HEK293 (cell line): ENCODE results near the gene MTMR2.

Experiments used
- CTCF ChIA-PET: fragments of 350-600 bp; formaldehyde crosslinking; extraction: SDS; loops from one replicate; lab custom pipeline; 2021; ENCODE audit warnings: antibody characterized with exemption; lab: Yijun Ruan, JAX
- POLR2A ChIA-PET: fragments of 300-600 bp; formaldehyde crosslinking; extraction: SDS; loops from one replicate; lab custom pipeline; 2020; ENCODE audit warnings: antibody characterized with exemption, inconsistent platforms; lab: Yijun Ruan, JAX
- H3K27ac ChIP-seq: fragments of 200-500 bp; sonication (Bioruptor generic); 2 replicates; pipeline ENCODE4 v1.5.1; 2014; ENCODE audit warnings: low read depth, low read length, control low read depth, inconsistent platforms; ENCODE audit errors: extremely low read depth
- H3K36me3 ChIP-seq, 2 experiments: fragments of 200-500 bp in 1 of 2; sonication (Bioruptor generic) in 1 of 2; 1 replicate in 1 of 2; 2 replicates in 1 of 2; pipeline ENCODE4 v1.5.1; 2014 to 2017; ENCODE audit warnings: inconsistent platforms in 2 of 2, low read length in 2 of 2; ENCODE audit not compliant: control insufficient read depth in 2 of 2, insufficient read depth in 1 of 2
- H3K4me1 ChIP-seq: fragments of 200-500 bp; sonication (Bioruptor generic); 2 replicates; pipeline ENCODE4 v1.5.1; 2014; ENCODE audit warnings: mild to moderate bottlenecking, low read length, inconsistent platforms; ENCODE audit not compliant: control insufficient read depth, insufficient read depth
- H3K4me3 ChIP-seq: 2 replicates; pipeline ENCODE4 v1.5.1; 2011; ENCODE audit warnings: low read depth, mild to moderate bottlenecking, control low read depth, low read length, moderate library complexity
- H3K9me3 ChIP-seq: fragments of 200-500 bp; sonication (Bioruptor generic); 2 replicates; pipeline ENCODE4 v1.5.1; 2014; ENCODE audit warnings: low read depth, low read length, inconsistent platforms; ENCODE audit not compliant: control insufficient read depth, insufficient read depth
- AEBP2 ChIP-seq: fragments of 450-650 bp; formaldehyde crosslinking; IDR thresholded peaks from 2 replicates; pipeline ENCODE4 v1.5.1; 2016; ENCODE audit warnings: missing biosample characterization, missing genetic modification characterization, borderline replicate concordance
- RBAK ChIP-seq: fragments of 450-650 bp; formaldehyde crosslinking; IDR thresholded peaks from 2 replicates; pipeline ENCODE4 v1.5.1; 2016; ENCODE audit warnings: missing biosample characterization, missing genetic modification characterization
- SCRT1 ChIP-seq: fragments of 450-650 bp; formaldehyde crosslinking; IDR thresholded peaks from 2 replicates; pipeline ENCODE4 v1.5.1; 2016; ENCODE audit warnings: missing biosample characterization, missing genetic modification characterization, borderline replicate concordance
- SCRT2 ChIP-seq: fragments of 450-650 bp; formaldehyde crosslinking; IDR thresholded peaks from 2 replicates; pipeline ENCODE4 v1.5.1; 2016; ENCODE audit warnings: missing biosample characterization, missing genetic modification characterization
- TSHZ1 ChIP-seq: fragments of 450-650 bp; formaldehyde crosslinking; IDR thresholded peaks from 2 replicates; pipeline ENCODE4 v1.5.1; 2016; ENCODE audit warnings: missing biosample characterization, missing genetic modification characterization, borderline replicate concordance
- YY2 ChIP-seq: fragments of 450-650 bp; formaldehyde crosslinking; IDR thresholded peaks from 2 replicates; pipeline ENCODE4 v1.5.1; 2016; ENCODE audit warnings: missing biosample characterization, missing genetic modification characterization
- ZNF10 ChIP-seq: fragments of 450-650 bp; formaldehyde crosslinking; IDR thresholded peaks from 2 replicates; pipeline ENCODE4 v1.5.1; 2017; ENCODE audit warnings: missing biosample characterization, missing genetic modification characterization
- ZNF19 ChIP-seq: fragments of 450-650 bp; formaldehyde crosslinking; IDR thresholded peaks from 2 replicates; pipeline ENCODE4; 2016; ENCODE audit warnings: missing biosample characterization, missing genetic modification characterization, low read depth
- ZNF26 ChIP-seq: fragments of 450-650 bp; formaldehyde crosslinking; IDR thresholded peaks from 2 replicates; pipeline ENCODE4 v1.5.1; 2016; ENCODE audit warnings: missing biosample characterization, missing genetic modification characterization
- ZNF324 ChIP-seq: fragments of 450-650 bp; formaldehyde crosslinking; IDR thresholded peaks from 2 replicates; pipeline ENCODE4 v1.5.1; 2016; ENCODE audit warnings: missing biosample characterization, missing genetic modification characterization
- ZNF335 ChIP-seq: fragments of 450-650 bp; formaldehyde crosslinking; conservative IDR thresholded peaks from 2 replicates; pipeline ENCODE4 v1.5.1; 2016; ENCODE audit warnings: missing biosample characterization, missing genetic modification characterization
- ZNF404 ChIP-seq: fragments of 450-650 bp; formaldehyde crosslinking; IDR thresholded peaks from 2 replicates; pipeline ENCODE4 v1.5.1; 2017; ENCODE audit warnings: missing biosample characterization, missing genetic modification characterization
- ZNF416 ChIP-seq: fragments of 450-650 bp; formaldehyde crosslinking; IDR thresholded peaks from 2 replicates; pipeline ENCODE4 v1.5.1; 2016; ENCODE audit warnings: missing biosample characterization, missing genetic modification characterization
- ZNF629 ChIP-seq: fragments of 450-650 bp; formaldehyde crosslinking; IDR thresholded peaks from 2 replicates; pipeline ENCODE4 v1.5.1; 2017; ENCODE audit warnings: missing biosample characterization, missing genetic modification characterization
- ZXDB ChIP-seq: fragments of 450-650 bp; formaldehyde crosslinking; IDR thresholded peaks from 2 replicates; pipeline ENCODE4 v1.5.1; 2016; ENCODE audit warnings: missing biosample characterization, missing genetic modification characterization
- TF ChIP-seq, protein P1 (sequence below): fragments of 450-650 bp; formaldehyde crosslinking; IDR thresholded peaks from 2 replicates; pipeline ENCODE4 v1.5.1; 2017; ENCODE audit warnings: missing biosample characterization, missing genetic modification characterization
- TF ChIP-seq, protein P2 (sequence below): fragments of 450-650 bp; formaldehyde crosslinking; IDR thresholded peaks from 2 replicates; pipeline ENCODE4 v1.5.1; 2016; ENCODE audit warnings: missing biosample characterization, missing genetic modification characterization
- TF ChIP-seq, protein P3 (sequence below): fragments of 450-650 bp; formaldehyde crosslinking; IDR thresholded peaks from 2 replicates; pipeline ENCODE4 v1.5.1; 2016; ENCODE audit warnings: missing biosample characterization, missing genetic modification characterization
- TF ChIP-seq, protein P4 (sequence below): fragments of 450-650 bp; formaldehyde crosslinking; IDR thresholded peaks from 2 replicates; pipeline ENCODE4 v1.5.1; 2016; ENCODE audit warnings: missing biosample characterization, missing genetic modification characterization

The MTMR2 gene

GRCh38 chr11:95829580-95830259 lies 94.2 kb downstream of the MTMR2 start:
- POLR2A ChIA-PET, result no interaction called here
- CTCF ChIA-PET, result interaction anchor here (0.9 to 1.0 kb wide), 2 partner anchors 10 to 596 kb away, joined by 3 read pairs; no protein-coding TSS in a partner anchor
- H3K4me1 ChIP-seq, result no peaks in the 10 kb centered on the region
- H3K4me3 ChIP-seq, result no peak overlapping the region
- no peak for TF ChIP-seq SCRT2 (tag by site-specific recombination)
- peak; percentile 21; the same call in 1 of the 2 replicates for TF ChIP-seq ZNF629 (tag by site-specific recombination)
- TF ChIP-seq ZNF324 (tag by site-specific recombination), result no peak
- H3K36me3 ChIP-seq, result peaks cover 0 to 66% of the 10 kb centered on the region in 2 experiments
- no peaks in the 10 kb centered on the region for H3K9me3 ChIP-seq
- no peak overlapping the region for H3K27ac ChIP-seq

- no peak overlapping the region for H3K27ac ChIP-seq
- ChIA-PET POLR2A (no interaction called here), CTCF (interaction anchor here (1.2 to 1.4 kb wide), 2 partner anchors 8 to 599 kb away, joined by 4 to 5 read pairs; no protein-coding TSS in a partner anchor)
- peaks cover 0 to 59% of the 10 kb centered on the region in 2 experiments for H3K36me3 ChIP-seq
- H3K4me3 ChIP-seq, result no peak overlapping the region
- no peaks in the 10 kb centered on the region for H3K9me3 ChIP-seq
- H3K4me1 ChIP-seq, result no peaks in the 10 kb centered on the region
- TF ChIP-seq ZXDB (no peak), RBAK (tag by site-specific recombination) (no peak), ZNF19 (no peak), ZNF10 (tag by site-specific recombination) (no peak), ZNF416 (no peak), ZNF404 (no peak), SCRT1 (tag by site-specific recombination) (no peak), ZNF26 (no peak), TSHZ1 (tag by site-specific recombination) (no peak), ZNF335 (no peak), ZNF629 (tag by site-specific recombination) (no peak), AEBP2 (no peak), YY2 (tag by site-specific recombination) (no peak)
- TF ChIP-seq, protein P1, sequence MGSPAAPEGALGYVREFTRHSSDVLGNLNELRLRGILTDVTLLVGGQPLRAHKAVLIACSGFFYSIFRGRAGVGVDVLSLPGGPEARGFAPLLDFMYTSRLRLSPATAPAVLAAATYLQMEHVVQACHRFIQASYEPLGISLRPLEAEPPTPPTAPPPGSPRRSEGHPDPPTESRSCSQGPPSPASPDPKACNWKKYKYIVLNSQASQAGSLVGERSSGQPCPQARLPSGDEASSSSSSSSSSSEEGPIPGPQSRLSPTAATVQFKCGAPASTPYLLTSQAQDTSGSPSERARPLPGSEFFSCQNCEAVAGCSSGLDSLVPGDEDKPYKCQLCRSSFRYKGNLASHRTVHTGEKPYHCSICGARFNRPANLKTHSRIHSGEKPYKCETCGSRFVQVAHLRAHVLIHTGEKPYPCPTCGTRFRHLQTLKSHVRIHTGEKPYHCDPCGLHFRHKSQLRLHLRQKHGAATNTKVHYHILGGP (tag by site-specific recombination), result no peak
- TF ChIP-seq, protein P2, sequence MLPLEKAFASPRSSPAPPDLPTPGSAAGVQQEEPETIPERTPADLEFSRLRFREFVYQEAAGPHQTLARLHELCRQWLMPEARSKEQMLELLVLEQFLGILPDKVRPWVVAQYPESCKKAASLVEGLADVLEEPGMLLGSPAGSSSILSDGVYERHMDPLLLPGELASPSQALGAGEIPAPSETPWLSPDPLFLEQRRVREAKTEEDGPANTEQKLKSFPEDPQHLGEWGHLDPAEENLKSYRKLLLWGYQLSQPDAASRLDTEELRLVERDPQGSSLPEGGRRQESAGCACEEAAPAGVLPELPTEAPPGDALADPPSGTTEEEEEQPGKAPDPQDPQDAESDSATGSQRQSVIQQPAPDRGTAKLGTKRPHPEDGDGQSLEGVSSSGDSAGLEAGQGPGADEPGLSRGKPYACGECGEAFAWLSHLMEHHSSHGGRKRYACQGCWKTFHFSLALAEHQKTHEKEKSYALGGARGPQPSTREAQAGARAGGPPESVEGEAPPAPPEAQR (tag by site-specific recombination), result no peak
- TF ChIP-seq, protein P3, sequence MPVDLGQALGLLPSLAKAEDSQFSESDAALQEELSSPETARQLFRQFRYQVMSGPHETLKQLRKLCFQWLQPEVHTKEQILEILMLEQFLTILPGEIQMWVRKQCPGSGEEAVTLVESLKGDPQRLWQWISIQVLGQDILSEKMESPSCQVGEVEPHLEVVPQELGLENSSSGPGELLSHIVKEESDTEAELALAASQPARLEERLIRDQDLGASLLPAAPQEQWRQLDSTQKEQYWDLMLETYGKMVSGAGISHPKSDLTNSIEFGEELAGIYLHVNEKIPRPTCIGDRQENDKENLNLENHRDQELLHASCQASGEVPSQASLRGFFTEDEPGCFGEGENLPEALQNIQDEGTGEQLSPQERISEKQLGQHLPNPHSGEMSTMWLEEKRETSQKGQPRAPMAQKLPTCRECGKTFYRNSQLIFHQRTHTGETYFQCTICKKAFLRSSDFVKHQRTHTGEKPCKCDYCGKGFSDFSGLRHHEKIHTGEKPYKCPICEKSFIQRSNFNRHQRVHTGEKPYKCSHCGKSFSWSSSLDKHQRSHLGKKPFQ (tag by site-specific recombination), result no peak
- TF ChIP-seq, protein P4, sequence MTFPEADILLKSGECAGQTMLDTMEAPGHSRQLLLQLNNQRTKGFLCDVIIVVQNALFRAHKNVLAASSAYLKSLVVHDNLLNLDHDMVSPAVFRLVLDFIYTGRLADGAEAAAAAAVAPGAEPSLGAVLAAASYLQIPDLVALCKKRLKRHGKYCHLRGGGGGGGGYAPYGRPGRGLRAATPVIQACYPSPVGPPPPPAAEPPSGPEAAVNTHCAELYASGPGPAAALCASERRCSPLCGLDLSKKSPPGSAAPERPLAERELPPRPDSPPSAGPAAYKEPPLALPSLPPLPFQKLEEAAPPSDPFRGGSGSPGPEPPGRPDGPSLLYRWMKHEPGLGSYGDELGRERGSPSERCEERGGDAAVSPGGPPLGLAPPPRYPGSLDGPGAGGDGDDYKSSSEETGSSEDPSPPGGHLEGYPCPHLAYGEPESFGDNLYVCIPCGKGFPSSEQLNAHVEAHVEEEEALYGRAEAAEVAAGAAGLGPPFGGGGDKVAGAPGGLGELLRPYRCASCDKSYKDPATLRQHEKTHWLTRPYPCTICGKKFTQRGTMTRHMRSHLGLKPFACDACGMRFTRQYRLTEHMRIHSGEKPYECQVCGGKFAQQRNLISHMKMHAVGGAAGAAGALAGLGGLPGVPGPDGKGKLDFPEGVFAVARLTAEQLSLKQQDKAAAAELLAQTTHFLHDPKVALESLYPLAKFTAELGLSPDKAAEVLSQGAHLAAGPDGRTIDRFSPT (tag by site-specific recombination), result no peak
Measured at GRCh38 chr11:95827696-95828095, 96.2 kb downstream of the MTMR2 start.
